Esophagus muscularis mucosa (tissue), 4 donors: ENCODE measurements around the gene IRAK2. TPM values are rescaled to one million over a fixed set of nuclear protein-coding genes. Genes with fewer than 3 reads are reported as not detected.

Source experiments
- DNase-seq: peaks from one replicate; pipeline ENCODE4 v3.0.0-alpha.2; 2017; ENCODE audit errors: extremely low spot score
- H3K27ac ChIP-seq, 4 donors: fragments of 200-600 bp; sonication (generic); replicated peaks in 1 of 4; 1 replicate in 3 of 4; 2 replicates in 1 of 4; pipeline ENCODE4 v1.5.1; 2016 to 2019; ENCODE audit warnings: mild to moderate bottlenecking in 1 of 4
- H3K27me3 ChIP-seq, 4 donors: fragments of 200-600 bp; sonication (generic); one replicate each; pipeline versions ENCODE4 v1.5.1 to v1.6.0; 2016 to 2019
- H3K36me3 ChIP-seq, 4 donors: fragments of 200-600 bp; sonication (generic); one replicate each; pipeline ENCODE4 v1.5.1; 2016 to 2019
- H3K4me1 ChIP-seq, 4 donors: fragments of 200-600 bp; sonication (generic); one replicate each; pipeline ENCODE4 v1.5.1; 2016 to 2019
- H3K4me3 ChIP-seq, 4 donors: fragments of 200-600 bp; sonication (generic); 1 replicate in 2 of 4; 2 replicates in 2 of 4; pipeline ENCODE4 v1.5.1; 2016 to 2019; ENCODE audit warnings: mild to moderate bottlenecking in 4 of 4, moderate library complexity in 1 of 4
- H3K9me3 ChIP-seq, 4 donors: fragments of 200-600 bp; sonication (generic); 1 replicate in 3 of 4; 2 replicates in 1 of 4; pipeline ENCODE4 v1.5.1; 2016 to 2019
- CTCF ChIP-seq, 3 experiments: fragments of 200-600 bp in 2 of 3; fragments of 450-650 bp in 1 of 3; sonication (generic) in 2 of 3; IDR thresholded peaks; one replicate each; pipeline ENCODE4 v1.5.1; 2017 to 2019; ENCODE audit warnings: antibody characterized with exemption in 3 of 3, mild to moderate bottlenecking in 2 of 3, moderate library complexity in 1 of 3
- EP300 ChIP-seq: sonication (generic); formaldehyde crosslinking; IDR thresholded peaks from one replicate; pipeline ENCODE4 v1.6.1; 2017; ENCODE audit warnings: antibody characterized with exemption
- POLR2A ChIP-seq: fragments of 450-650 bp; IDR thresholded peaks from one replicate; pipeline ENCODE4 v1.6.1; 2017; ENCODE audit warnings: antibody characterized with exemption, moderate library complexity, mild to moderate bottlenecking, low read depth
- POLR2AphosphoS5 ChIP-seq, 2 donors: sonication (generic); formaldehyde crosslinking; IDR thresholded peaks; one replicate each; pipeline ENCODE4 v1.6.1; 2017; ENCODE audit warnings: antibody characterized with exemption in 2 of 2
- WGBS: methylation state at CpG from one replicate; pipeline ENCODE4 v1.1.5; 2018; 5-methylcytosine and 5-hydroxymethylcytosine counted together
- intact Hi-C: fragments of 100-400 bp; cut with DNase I; formaldehyde crosslinking; loops from one replicate; pipeline ENCODE4 v1.15.1; 2023
- total RNA-seq, 4 donors: library from RNA; depleted of rRNA; stranded (reverse); fragments of >200 nt; gene quantifications; one replicate each; pipeline versions ENCODE4 v1.1.0 to v1.2.1, GENCODE V29; 2016

Gene IRAK2
- total RNA-seq, 4 donors from 2014 or later = 2.5 to 3.2 (median 2.8) TPM

GRCh38 chr3:10145685-10146084 is 19.0 kb upstream of the IRAK2 start:
- DNase-seq = no peak
- Histone ChIP-seq H3K27me3 (no peaks in the 10 kb centered on the region), H3K4me1 (peaks cover 23 to 51% (median 40%) of the 10 kb centered on the region in 4 donors), H3K27ac (no peak overlapping the region), H3K4me3 (no peak overlapping the region), H3K36me3 (peaks cover 20 to 49% (median 40%) of the 10 kb centered on the region in 4 donors), H3K9me3 (no peaks in the 10 kb centered on the region)
- intact Hi-C loops = no loop called here
- TF ChIP-seq CTCF (IDR thresholded peaks at IDR 0.05) = no peak
- no peak for TF ChIP-seq EP300
- no peak for TF ChIP-seq POLR2A
- TF ChIP-seq POLR2AphosphoS5 (IDR thresholded peaks at IDR 0.05) = no peak
- WGBS = 75% methylated on average over 4 of the region's 4 CpGs

GRCh38 chr3:10149226-10149625 is 15.5 kb upstream of the IRAK2 start:
- H3K9me3 ChIP-seq = no peaks in the 10 kb centered on the region
- H3K27me3 ChIP-seq = no peaks in the 10 kb centered on the region
- 95% methylated on average over 8 of the region's 8 CpGs for WGBS
- H3K27ac ChIP-seq = no peak overlapping the region
- intact Hi-C loops = no loop called here
- DNase-seq = no peak
- H3K4me1 ChIP-seq = peaks cover 5 to 30% (median 20%) of the 10 kb centered on the region in 4 donors
- H3K36me3 ChIP-seq = peaks cover 40 to 84% (median 71%) of the 10 kb centered on the region in 4 donors
- no peak overlapping the region for H3K4me3 ChIP-seq
- TF ChIP-seq POLR2A (no peak), POLR2AphosphoS5 (IDR thresholded peaks at IDR 0.05) (no peak)

- no peak for DNase-seq
- intact Hi-C loops = no loop called here
These were observed 13.7 kb upstream of the IRAK2 start for GRCh38 chr3:10150987-10151386.

GRCh38 chr3:10154335-10155122 is 10.2 kb upstream of the IRAK2 start:
- WGBS = 89% methylated on average over 14 of the region's 14 CpGs

More at GRCh38 chr3:10150987-10151386, 13.7 kb upstream of the IRAK2 start:
- H3K36me3 ChIP-seq = peaks cover 40 to 84% (median 73%) of the 10 kb centered on the region in 4 donors
- no peak overlapping the region for H3K27ac ChIP-seq
- 80% methylated on average over 6 of the region's 6 CpGs for WGBS
- no peaks in the 10 kb centered on the region for H3K9me3 ChIP-seq
- no peaks in the 10 kb centered on the region for H3K27me3 ChIP-seq
- peaks cover 0 to 13% (median 4%) of the 10 kb centered on the region in 4 donors for H3K4me1 ChIP-seq
- no peak overlapping the region for H3K4me3 ChIP-seq
- TF ChIP-seq CTCF (IDR thresholded peaks at IDR 0.05) = no peak

GRCh38 chr3:10155123-10155472 is 9.6 kb upstream of the IRAK2 start:
- Histone ChIP-seq H3K4me3 (no peak overlapping the region), H3K27me3 (no peaks in the 10 kb centered on the region), H3K9me3 (no peaks in the 10 kb centered on the region), H3K36me3 (peaks cover 25 to 49% (median 39%) of the 10 kb centered on the region in 4 donors), H3K4me1 (no peaks in the 10 kb centered on the region), H3K27ac (no peak overlapping the region)
- TF ChIP-seq CTCF (IDR thresholded peaks at IDR 0.05) (no peak), EP300 (no peak), POLR2AphosphoS5 (IDR thresholded peaks at IDR 0.05) (no peak)
- DNase-seq = no peak
- intact Hi-C loops = no loop called here
- 92% methylated on average over 4 of the region's 4 CpGs for WGBS

More at GRCh38 chr3:10154335-10155122, 10.2 kb upstream of the IRAK2 start:
- peaks cover 30 to 54% (median 45%) of the 10 kb centered on the region in 4 donors for H3K36me3 ChIP-seq
- no peak overlapping the region for H3K27ac ChIP-seq
- no peak overlapping the region for H3K4me3 ChIP-seq
- intact Hi-C loops = no loop called here
- TF ChIP-seq EP300 (no peak), CTCF (IDR thresholded peaks at IDR 0.05) (no peak), POLR2A (no peak), POLR2AphosphoS5 (IDR thresholded peaks at IDR 0.05) (no peak)
- no peak for DNase-seq
- no peaks in the 10 kb centered on the region for H3K27me3 ChIP-seq
- no peaks in the 10 kb centered on the region for H3K9me3 ChIP-seq
- no peaks in the 10 kb centered on the region for H3K4me1 ChIP-seq
